HepG2 (cell line): ENCODE measurements around the gene GMEB2. TPM values are rescaled to one million over a fixed set of nuclear protein-coding genes. Genes with fewer than 3 reads are reported as not detected.
A peak's percentile ranks its signal among the peaks of the same experiment; 100 is the strongest.

Source experiments
- ISX ChIP-seq: sonication (generic); formaldehyde crosslinking; conservative IDR thresholded peaks from 2 replicates; pipeline ENCODE4 v1.5.0; 2020; ENCODE audit warnings: missing genetic modification reagents
- NR2C2 ChIP-seq: sonication (generic); formaldehyde crosslinking; IDR thresholded peaks from 2 replicates; pipeline ENCODE4 v1.4.0; 2020; ENCODE audit warnings: missing genetic modification reagents, mild to moderate bottlenecking, moderate library complexity, borderline replicate concordance
- POLR2AphosphoS5 ChIP-seq: IDR thresholded peaks from 2 replicates; pipeline ENCODE4 v1.6.1; 2012; ENCODE audit warnings: low read depth, low read length
- RFXANK ChIP-seq: IDR thresholded peaks from 2 replicates; pipeline ENCODE4 v1.6.1; 2016
- SP4 ChIP-seq: sonication (generic); formaldehyde crosslinking; IDR thresholded peaks from 2 replicates; pipeline ENCODE4 v1.8.1; 2023; ENCODE audit warnings: mild to moderate bottlenecking, missing genetic modification reagents
- SP5 ChIP-seq: IDR thresholded peaks from 2 replicates; pipeline ENCODE4 v1.6.1; 2016; ENCODE audit warnings: low read depth, borderline replicate concordance
- ZMYM4 ChIP-seq: sonication (generic); formaldehyde crosslinking; IDR thresholded peaks from 2 replicates; pipeline ENCODE4 v1.8.1; 2023; ENCODE audit warnings: mild to moderate bottlenecking, missing genetic modification reagents
- ZNF407 ChIP-seq: sonication (generic); formaldehyde crosslinking; IDR thresholded peaks from one replicate; pipeline ENCODE4 v1.5.1; 2020; ENCODE audit warnings: mild to moderate bottlenecking, missing genetic modification reagents; ENCODE audit errors: not compliant biosample characterization
- ZNF562 ChIP-seq: sonication (generic); formaldehyde crosslinking; IDR thresholded peaks from 2 replicates; pipeline ENCODE4 v1.8.0; 2022; ENCODE audit warnings: missing genetic modification reagents, borderline replicate concordance
- ZNF800 ChIP-seq: sonication (generic); formaldehyde crosslinking; IDR thresholded peaks from 2 replicates; pipeline ENCODE4 v1.4.0; 2020; ENCODE audit warnings: missing genetic modification reagents
- ZSCAN9 ChIP-seq: IDR thresholded peaks from 2 replicates; pipeline ENCODE4 v1.6.1; 2016; ENCODE audit warnings: borderline replicate concordance
- polyA plus RNA-seq, 8 experiments: library from polyadenylated mRNA; depleted of rRNA in 3 of 8; stranded (reverse) in 7 of 8; unstranded in 1 of 8; fragments of >200 nt; fragmentation: Illumina TruSeq in 4 of 8; extraction: Trizol in 4 of 8; gene quantifications; 2 replicates each; pipeline versions ENCODE4 v1.2.1 to v1.2.3, GENCODE V29; 2011 to 2016; ENCODE audit warnings: low read depth in 4 of 8, missing spikeins in 1 of 8, mixed read lengths in 1 of 8; ENCODE audit not compliant: insufficient read depth in 1 of 8
- total RNA-seq, 5 experiments: library from RNA; depleted of rRNA; stranded (reverse); fragments of >200 nt; fragmentation: Illumina TruSeq; extraction: Trizol; gene quantifications; 2 replicates each; pipeline ENCODE4 v1.2.3, GENCODE V29; 2016; ENCODE audit warnings: low read depth in 1 of 5
- TF ChIP-seq, protein P1 (sequence below): IDR thresholded peaks from 2 replicates; pipeline ENCODE4 v1.6.1; 2018; ENCODE audit warnings: missing genetic modification reagents
- TF ChIP-seq, protein P2 (sequence below): IDR thresholded peaks from 2 replicates; pipeline ENCODE4 v1.6.1; 2018; ENCODE audit warnings: missing genetic modification reagents, mild to moderate bottlenecking, missing compliant biosample characterization

GMEB2 gene
- total and polyA plus RNA-seq, 2 of the 13 experiments (the other 11 are each of a cell fraction or from before 2014, with no cell fraction given), result 10.6 to 12.4 TPM

GRCh38 chr20:63641792-63642523, 15.1 kb upstream of the GMEB2 start (continued):
- TF ChIP-seq SP4 (peak; percentile 86), NR2C2 (CRISPR knock-in tag) (no peak), ZNF800 (CRISPR knock-in tag) (peak; percentile 55; the same call in 1 of the 2 replicates), ZSCAN9 (CRISPR knock-in tag) (peak; percentile 78; the same call in 1 of the 2 replicates), ISX (CRISPR knock-in tag) (no peak), POLR2AphosphoS5 (peak; percentile 78), ZMYM4 (CRISPR knock-in tag) (peak; percentile 48), ZNF562 (no peak), ZNF407 (CRISPR knock-in tag) (no peak), RFXANK (CRISPR knock-in tag) (peak; percentile 76; the same call in 1 of the 2 replicates), SP5 (CRISPR knock-in tag) (peak; percentile 64)
- TF ChIP-seq, protein P1, sequence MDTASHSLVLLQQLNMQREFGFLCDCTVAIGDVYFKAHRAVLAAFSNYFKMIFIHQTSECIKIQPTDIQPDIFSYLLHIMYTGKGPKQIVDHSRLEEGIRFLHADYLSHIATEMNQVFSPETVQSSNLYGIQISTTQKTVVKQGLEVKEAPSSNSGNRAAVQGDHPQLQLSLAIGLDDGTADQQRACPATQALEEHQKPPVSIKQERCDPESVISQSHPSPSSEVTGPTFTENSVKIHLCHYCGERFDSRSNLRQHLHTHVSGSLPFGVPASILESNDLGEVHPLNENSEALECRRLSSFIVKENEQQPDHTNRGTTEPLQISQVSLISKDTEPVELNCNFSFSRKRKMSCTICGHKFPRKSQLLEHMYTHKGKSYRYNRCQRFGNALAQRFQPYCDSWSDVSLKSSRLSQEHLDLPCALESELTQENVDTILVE, result peak; percentile 70; the same call in 1 of the 2 replicates
- TF ChIP-seq, protein P2, sequence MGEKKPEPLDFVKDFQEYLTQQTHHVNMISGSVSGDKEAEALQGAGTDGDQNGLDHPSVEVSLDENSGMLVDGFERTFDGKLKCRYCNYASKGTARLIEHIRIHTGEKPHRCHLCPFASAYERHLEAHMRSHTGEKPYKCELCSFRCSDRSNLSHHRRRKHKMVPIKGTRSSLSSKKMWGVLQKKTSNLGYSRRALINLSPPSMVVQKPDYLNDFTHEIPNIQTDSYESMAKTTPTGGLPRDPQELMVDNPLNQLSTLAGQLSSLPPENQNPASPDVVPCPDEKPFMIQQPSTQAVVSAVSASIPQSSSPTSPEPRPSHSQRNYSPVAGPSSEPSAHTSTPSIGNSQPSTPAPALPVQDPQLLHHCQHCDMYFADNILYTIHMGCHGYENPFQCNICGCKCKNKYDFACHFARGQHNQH (CRISPR knock-in tag), result peak; percentile 56; the same call in 1 of the 2 replicates
